GM10248 (cell line): ENCODE data around the gene TMPO.
"Not testable (repeated sequence)": the region's sequence is repeated elsewhere in the genome, so short reads cannot be mapped to it uniquely, and the experiment has no call there.

Experiments
- CTCF ChIA-PET: fragments of 300-600 bp; sonication (Branson Sonifier 250); formaldehyde crosslinking; extraction: SDS; loops from one replicate; lab custom pipeline; 2021; ENCODE audit warnings: antibody characterized with exemption; lab: Yijun Ruan, JAX
- POLR2A ChIA-PET: fragments of 350-650 bp; sonication (Branson Sonifier 250); formaldehyde crosslinking; extraction: SDS; loops from one replicate; lab custom pipeline; 2020; ENCODE audit warnings: antibody characterized with exemption; lab: Yijun Ruan, JAX
- DNase-seq: peaks from one replicate; pipeline ENCODE4 v3.0.0; 2012; ENCODE audit errors: extremely low spot score
- TF ChIP-seq, protein P1 (sequence below): IDR thresholded peaks from 2 replicates; pipeline ENCODE4 v1.5.1; 2012; ENCODE audit warnings: mild to moderate bottlenecking, low read depth; ENCODE audit errors: extremely low read depth, missing control alignments, control extremely low read depth

TMPO gene

GRCh38 chr12:98593351-98594049 lies 78.1 kb downstream of the TMPO start, which contains the start of gene SLC25A3:
SLC25A3 (plus strand) TSS chr12:98593686; CDS start chr12:98593979, 293 bp downstream.
- CTCF ChIA-PET: interaction anchor here (0.9 to 2.5 kb wide), 6 partner anchors 9 to 70 kb away, joined by 3 to 13 read pairs (median 4); no protein-coding TSS in a partner anchor
- DNase-seq: peak; percentile 98
- POLR2A ChIA-PET: interaction anchor here (0.6 to 2.6 kb wide), 20 partner anchors 9 to 1873 kb away, joined by 3 to 27 read pairs (median 5); no protein-coding TSS in a partner anchor
- TF ChIP-seq, protein P1, sequence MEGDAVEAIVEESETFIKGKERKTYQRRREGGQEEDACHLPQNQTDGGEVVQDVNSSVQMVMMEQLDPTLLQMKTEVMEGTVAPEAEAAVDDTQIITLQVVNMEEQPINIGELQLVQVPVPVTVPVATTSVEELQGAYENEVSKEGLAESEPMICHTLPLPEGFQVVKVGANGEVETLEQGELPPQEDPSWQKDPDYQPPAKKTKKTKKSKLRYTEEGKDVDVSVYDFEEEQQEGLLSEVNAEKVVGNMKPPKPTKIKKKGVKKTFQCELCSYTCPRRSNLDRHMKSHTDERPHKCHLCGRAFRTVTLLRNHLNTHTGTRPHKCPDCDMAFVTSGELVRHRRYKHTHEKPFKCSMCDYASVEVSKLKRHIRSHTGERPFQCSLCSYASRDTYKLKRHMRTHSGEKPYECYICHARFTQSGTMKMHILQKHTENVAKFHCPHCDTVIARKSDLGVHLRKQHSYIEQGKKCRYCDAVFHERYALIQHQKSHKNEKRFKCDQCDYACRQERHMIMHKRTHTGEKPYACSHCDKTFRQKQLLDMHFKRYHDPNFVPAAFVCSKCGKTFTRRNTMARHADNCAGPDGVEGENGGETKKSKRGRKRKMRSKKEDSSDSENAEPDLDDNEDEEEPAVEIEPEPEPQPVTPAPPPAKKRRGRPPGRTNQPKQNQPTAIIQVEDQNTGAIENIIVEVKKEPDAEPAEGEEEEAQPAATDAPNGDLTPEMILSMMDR: no peak

DNA sequence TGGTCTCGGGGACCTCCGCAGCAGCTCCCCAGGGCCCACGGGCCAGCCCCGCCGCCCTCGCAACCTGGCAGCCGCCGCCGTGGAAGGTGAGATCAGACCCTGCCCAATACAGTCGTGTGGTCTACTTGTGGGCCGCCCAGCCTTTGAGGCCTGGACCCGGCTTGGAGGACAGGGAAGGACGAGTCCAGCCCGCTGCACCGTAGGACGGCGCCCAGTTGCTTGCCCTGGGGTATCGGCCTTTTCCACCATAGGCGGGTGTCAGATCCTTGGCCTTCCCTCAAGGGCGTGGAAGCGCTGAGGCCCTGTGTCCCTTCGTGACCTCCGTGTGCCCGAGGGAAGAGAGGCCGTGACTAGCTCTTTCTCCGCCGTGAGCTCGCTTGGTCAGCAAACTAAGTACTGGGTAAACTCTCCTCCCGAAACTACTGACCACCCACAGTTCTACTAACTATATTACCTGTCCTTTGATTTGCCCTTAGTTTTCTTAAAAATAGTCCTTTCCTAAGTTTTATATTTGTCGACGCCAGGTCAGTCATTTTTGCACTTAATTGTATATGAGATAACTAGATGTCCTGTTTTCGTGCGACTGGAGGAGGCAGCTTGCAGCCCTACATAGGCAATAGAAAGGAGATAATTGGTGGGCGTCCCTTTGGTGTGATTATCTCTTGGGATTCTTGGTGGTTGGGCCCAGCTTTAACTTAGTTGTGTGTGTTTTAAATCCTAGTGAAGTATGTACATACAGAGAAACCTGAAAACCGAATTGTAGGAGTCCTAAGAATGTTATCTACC lies 78.9 kb downstream of the TMPO start:
- TF ChIP-seq, protein P1: no peak
- ChIA-PET POLR2A (interaction anchor here (0.6 to 2.6 kb wide), 12 partner anchors 8 to 63 kb away, joined by 3 to 27 read pairs (median 5); no protein-coding TSS in a partner anchor), CTCF (interaction anchor here (0.9 to 2.5 kb wide), 5 partner anchors 10 to 103 kb away, joined by 3 to 9 read pairs (median 3); no protein-coding TSS in a partner anchor)
- no peak for DNase-seq

GRCh38 chr12:98595243-98595988 lies 80.0 kb downstream of the TMPO start:
- no peak for DNase-seq
- ChIA-PET CTCF (interaction anchor here (1.2 to 2.5 kb wide), 3 partner anchors 11 to 104 kb away, joined by 3 to 9 read pairs (median 4); no protein-coding TSS in a partner anchor), POLR2A (interaction anchor here (0.5 to 2.6 kb wide), 6 partner anchors 7 to 57 kb away, joined by 3 to 27 read pairs (median 4); partner anchors contain the start of genes APAF1 and IKBIP)
- TF ChIP-seq, protein P1: no peak

GRCh38 chr12:98597313-98597712 lies 81.9 kb downstream of the TMPO start:
- ChIA-PET CTCF (interaction anchor here (0.8 to 0.9 kb wide), 2 partner anchors 10 to 41 kb away, joined by 3 read pairs; no protein-coding TSS in a partner anchor), POLR2A (interaction anchor here (0.7 to 1.5 kb wide), 4 partner anchors 9 to 47 kb away, joined by 3 to 8 read pairs (median 4); partner anchors contain the start of gene IKBIP)
- DNase-seq: not testable (repeated sequence)
